Smooth muscle cell (in vitro differentiated cells): ENCODE measurements around the gene SELENOO. TPM values are rescaled to one million over a fixed set of nuclear protein-coding genes. Genes with fewer than 3 reads are reported as not detected.
A peak's percentile ranks its signal among the peaks of the same experiment; 100 is the strongest.

Source experiments
- DNase-seq: peaks from one replicate; lab custom pipeline; 2025; ENCODE audit not compliant: unreplicated experiment; lab: John Stamatoyannopoulos, UW
- H2AFZ ChIP-seq: fragments of 200-600 bp; sonication (generic); 2 replicates; pipeline ENCODE4 v1.6.0; 2016; ENCODE audit warnings: antibody characterized with exemption, low read depth, mild to moderate bottlenecking
- H3F3A ChIP-seq: fragments of 200-600 bp; sonication (generic); 2 replicates; pipeline ENCODE4 v1.6.0; 2017; ENCODE audit warnings: antibody characterized with exemption, low read depth
- H3K27ac ChIP-seq: fragments of 200-600 bp; sonication (generic); 2 replicates; pipeline ENCODE4 v1.5.1; 2016; ENCODE audit warnings: low read depth, mild to moderate bottlenecking
- H3K27me3 ChIP-seq: fragments of 200-600 bp; sonication (generic); 2 replicates; pipeline ENCODE4 v1.6.1; 2016; ENCODE audit warnings: low read depth, mild to moderate bottlenecking
- H3K36me3 ChIP-seq: fragments of 200-600 bp; sonication (generic); 2 replicates; pipeline ENCODE4 v1.5.1; 2016; ENCODE audit warnings: low read depth
- H3K4me1 ChIP-seq: fragments of 200-600 bp; sonication (generic); 2 replicates; pipeline ENCODE4 v1.5.1; 2016; ENCODE audit warnings: low read depth
- H3K4me2 ChIP-seq: fragments of 200-600 bp; sonication (generic); 2 replicates; pipeline ENCODE4 v1.6.0; 2016; ENCODE audit warnings: mild to moderate bottlenecking
- H3K4me3 ChIP-seq: fragments of 200-600 bp; sonication (generic); 2 replicates; pipeline ENCODE4 v1.5.1; 2016; ENCODE audit warnings: mild to moderate bottlenecking
- H3K79me2 ChIP-seq: fragments of 200-600 bp; sonication (generic); 2 replicates; pipeline ENCODE4 v1.6.0; 2016; ENCODE audit warnings: low read depth, mild to moderate bottlenecking
- H3K9ac ChIP-seq: fragments of 200-600 bp; sonication (generic); 2 replicates; pipeline ENCODE4 v1.6.0; 2016; ENCODE audit warnings: low read depth
- H3K9me3 ChIP-seq: fragments of 200-600 bp; sonication (generic); replicated peaks from 2 replicates; pipeline ENCODE4 v1.5.1; 2016; ENCODE audit warnings: low read depth
- H4K20me1 ChIP-seq: fragments of 200-600 bp; sonication (generic); 2 replicates; pipeline ENCODE4 v1.6.0; 2016; ENCODE audit warnings: low read depth
- WGBS: methylation state at CpG from one replicate; pipeline ENCODE4 v1.1.7; 2016; ENCODE audit warnings: low lambda C conversion rate; 5-methylcytosine and 5-hydroxymethylcytosine counted together
- polyA plus RNA-seq: library from polyadenylated mRNA; unstranded; fragments of >200 nt; fragmentation: Nextera tagmentation; extraction: Ambion mirVana; gene quantifications from 2 replicates; pipeline ENCODE4 v1.2.1, GENCODE V29; 2016
- total RNA-seq: library from RNA; depleted of rRNA; stranded (reverse); fragments of >200 nt; gene quantifications from 2 replicates; pipeline ENCODE4 v1.2.3, GENCODE V29; 2014
- TF ChIP-seq, protein P1 (sequence below): fragments of 200-600 bp; sonication (generic); IDR thresholded peaks from 2 replicates; pipeline ENCODE4 v1.5.1; 2017; ENCODE audit warnings: borderline replicate concordance, mild to moderate bottlenecking, antibody characterized with exemption; ENCODE audit not compliant: insufficient read depth, poor library complexity, severe bottlenecking

The SELENOO gene
- total and polyA plus RNA-seq, 2 experiments from 2014 or later = 9.0 to 21.3 TPM

DNA sequence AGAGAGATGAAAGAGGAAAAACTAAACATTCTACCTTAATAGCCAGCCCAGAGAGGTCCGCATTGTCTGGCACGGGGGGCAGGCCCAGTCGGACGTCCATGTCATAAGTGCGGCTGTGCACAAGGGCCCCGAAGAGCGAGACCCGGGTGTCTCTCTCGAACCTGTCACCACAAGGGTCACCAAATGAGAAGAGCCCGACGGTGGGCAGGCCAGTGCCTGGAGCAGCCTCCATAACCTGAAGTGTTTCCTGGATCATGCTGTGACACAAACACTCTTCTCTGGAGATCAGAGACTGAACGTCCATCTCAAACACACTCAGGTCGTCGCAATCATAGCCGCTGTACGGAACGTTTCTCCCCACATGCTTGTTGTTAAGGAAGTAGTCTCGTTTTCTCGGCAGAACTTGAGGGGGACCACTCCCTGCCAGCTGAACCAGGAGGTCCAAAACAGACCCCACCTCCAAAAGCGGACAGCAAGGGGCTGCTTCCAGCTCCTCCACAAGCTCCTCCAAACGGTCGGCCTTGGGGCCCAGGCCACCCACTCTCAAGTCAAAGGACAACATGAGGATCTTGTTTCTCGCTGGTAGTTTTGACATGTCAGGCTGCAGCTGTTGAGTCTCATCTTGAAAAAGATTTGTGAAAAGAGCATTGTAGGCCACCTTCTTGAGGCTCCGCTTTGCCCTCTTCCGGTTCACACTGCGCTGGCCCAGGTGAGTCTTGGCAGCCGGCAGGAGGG, 43.0 kb downstream of the SELENOO start:
- Histone ChIP-seq H3K4me3 (peak overlapping the region; percentile 90), H2AFZ (no peak overlapping the region), H3K27me3 (no peaks in the 10 kb centered on the region), H3K9ac (peak overlapping the region; percentile 96), H3K9me3 (no peaks in the 10 kb centered on the region), H3K27ac (peak overlapping the region; percentile 95), H3K79me2 (peaks cover 52% of the 10 kb centered on the region), H3K36me3 (no peaks in the 10 kb centered on the region), H4K20me1 (peaks cover 44% of the 10 kb centered on the region), H3K4me1 (peaks cover 12% of the 10 kb centered on the region), H3K4me2 (peak overlapping the region; percentile 92), H3F3A (no peaks in the 10 kb centered on the region)
- no peak for DNase-seq
- 54% methylated on average over 27 of the region's 27 CpGs for WGBS
- TF ChIP-seq, protein P1, sequence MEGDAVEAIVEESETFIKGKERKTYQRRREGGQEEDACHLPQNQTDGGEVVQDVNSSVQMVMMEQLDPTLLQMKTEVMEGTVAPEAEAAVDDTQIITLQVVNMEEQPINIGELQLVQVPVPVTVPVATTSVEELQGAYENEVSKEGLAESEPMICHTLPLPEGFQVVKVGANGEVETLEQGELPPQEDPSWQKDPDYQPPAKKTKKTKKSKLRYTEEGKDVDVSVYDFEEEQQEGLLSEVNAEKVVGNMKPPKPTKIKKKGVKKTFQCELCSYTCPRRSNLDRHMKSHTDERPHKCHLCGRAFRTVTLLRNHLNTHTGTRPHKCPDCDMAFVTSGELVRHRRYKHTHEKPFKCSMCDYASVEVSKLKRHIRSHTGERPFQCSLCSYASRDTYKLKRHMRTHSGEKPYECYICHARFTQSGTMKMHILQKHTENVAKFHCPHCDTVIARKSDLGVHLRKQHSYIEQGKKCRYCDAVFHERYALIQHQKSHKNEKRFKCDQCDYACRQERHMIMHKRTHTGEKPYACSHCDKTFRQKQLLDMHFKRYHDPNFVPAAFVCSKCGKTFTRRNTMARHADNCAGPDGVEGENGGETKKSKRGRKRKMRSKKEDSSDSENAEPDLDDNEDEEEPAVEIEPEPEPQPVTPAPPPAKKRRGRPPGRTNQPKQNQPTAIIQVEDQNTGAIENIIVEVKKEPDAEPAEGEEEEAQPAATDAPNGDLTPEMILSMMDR = no peak

DNA sequence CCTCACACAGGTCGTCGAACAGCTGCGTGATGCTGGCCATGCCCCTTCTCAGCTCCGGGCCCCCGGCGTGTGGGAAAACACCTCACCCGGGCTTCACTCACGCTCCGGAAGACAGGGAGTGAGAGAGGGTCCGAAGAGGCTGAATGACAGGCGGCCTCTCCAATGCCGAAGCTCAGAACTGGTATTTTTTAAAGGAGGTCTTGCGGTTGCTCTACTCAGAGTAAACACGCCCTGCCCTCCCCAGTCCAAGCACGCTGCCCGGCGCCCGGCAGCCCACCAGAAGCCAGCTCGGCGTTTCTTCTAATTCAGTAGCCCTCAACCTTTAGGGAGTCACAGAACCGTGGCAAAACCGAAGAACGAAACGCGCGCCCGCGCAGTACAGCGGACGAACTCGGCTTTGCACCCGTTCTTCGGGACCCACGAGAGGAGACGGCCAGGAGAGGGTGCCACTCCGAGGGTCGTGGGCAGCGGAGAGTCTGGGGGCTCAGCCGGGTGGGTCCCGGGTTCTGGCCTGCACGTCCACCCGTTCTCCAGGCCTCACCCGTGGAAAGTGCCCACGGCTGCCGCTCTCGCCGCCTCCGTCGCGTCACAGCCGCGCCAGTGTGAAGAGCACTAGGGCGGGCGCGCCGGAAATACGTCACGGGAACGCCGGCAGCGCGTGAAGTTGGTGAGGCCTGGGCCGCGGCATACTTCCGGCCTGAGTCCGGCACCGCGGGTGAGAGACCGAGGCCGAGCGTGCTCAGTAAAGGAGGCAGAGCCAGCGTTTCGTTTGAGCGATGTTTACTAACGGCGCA, 43.8 kb downstream of the SELENOO start, which contains the start of gene TUBGCP6:
TSS of gene TUBGCP6 (minus strand) at position 604 of the 794 bp plus-strand sequence. CDS start at position 40, 564 bp downstream.
- H3K36me3 ChIP-seq = no peaks in the 10 kb centered on the region
- H3K27ac ChIP-seq = peak within 1 kb of the TSS; percentile 95
- WGBS = 1% methylated on average over 76 of the region's 76 CpGs
- H3K27me3 ChIP-seq = no peaks in the 10 kb centered on the region
- H3K4me1 ChIP-seq = peaks cover 12% of the 10 kb centered on the region
- peaks cover 42% of the 10 kb centered on the region for H4K20me1 ChIP-seq
- H3K9ac ChIP-seq = peak within 1 kb of the TSS; percentile 96
- H3K4me2 ChIP-seq = peak within 1 kb of the TSS; percentile 92
- TF ChIP-seq, protein P1 = peak; percentile 9
- no peaks in the 10 kb centered on the region for H3F3A ChIP-seq
- H2AFZ ChIP-seq = peak within 1 kb of the TSS; percentile 79
- peaks cover 51% of the 10 kb centered on the region for H3K79me2 ChIP-seq
- H3K4me3 ChIP-seq = peak within 1 kb of the TSS; percentile 90
- peak; percentile 69 for DNase-seq
- H3K9me3 ChIP-seq = no peaks in the 10 kb centered on the region

DNA sequence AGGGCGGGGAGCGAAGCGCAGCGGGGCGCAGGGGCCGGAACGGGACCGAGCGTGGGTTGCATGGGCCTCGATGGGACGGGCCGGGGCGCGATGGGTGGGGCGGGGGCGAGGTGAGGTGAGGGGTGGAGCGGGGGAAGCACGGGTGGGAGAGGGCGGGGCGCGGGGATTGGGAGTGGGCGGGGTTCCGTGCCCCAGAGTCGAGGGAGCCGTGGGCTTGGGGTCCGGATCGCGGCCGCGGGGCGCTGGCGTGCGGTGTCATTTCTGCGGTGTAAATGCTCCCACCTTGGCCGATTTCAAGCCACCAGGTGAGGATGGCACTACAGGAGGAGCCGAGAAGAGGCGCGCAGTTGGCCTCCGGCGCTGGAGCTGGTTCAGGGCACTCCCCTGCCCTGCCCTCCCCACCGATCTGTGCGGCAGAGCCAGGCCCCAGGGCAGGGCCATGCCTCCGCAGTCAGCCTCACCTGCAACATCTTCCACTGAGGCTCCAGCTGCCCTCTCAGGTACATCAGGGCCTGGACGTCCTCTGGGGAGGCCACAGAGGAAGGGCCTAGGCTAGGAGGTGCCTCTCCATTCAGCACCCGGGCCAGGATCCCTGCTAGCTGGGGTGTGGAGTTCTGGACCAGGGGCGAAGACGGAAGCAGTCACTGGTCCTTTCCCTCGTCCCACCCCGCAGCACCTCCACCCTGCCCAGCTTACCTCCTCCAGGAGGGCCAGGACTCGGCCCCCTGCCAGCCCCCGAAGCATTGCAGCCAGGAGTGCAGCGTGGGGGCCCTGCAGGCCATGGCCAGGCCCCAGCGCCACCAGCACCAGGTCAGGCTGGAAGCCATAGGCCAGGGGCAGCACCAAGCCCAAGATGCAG, 44.6 kb downstream of the SELENOO start:
- Histone ChIP-seq H3K4me2 (peak overlapping the region; percentile 92), H3K9ac (peak overlapping the region; percentile 96), H3K4me1 (peaks cover 18% of the 10 kb centered on the region), H3K27me3 (no peaks in the 10 kb centered on the region), H2AFZ (no peak overlapping the region), H3K79me2 (peaks cover 43% of the 10 kb centered on the region), H4K20me1 (peaks cover 40% of the 10 kb centered on the region), H3K4me3 (peak overlapping the region; percentile 90), H3K27ac (peak overlapping the region; percentile 95), H3K36me3 (no peaks in the 10 kb centered on the region), H3F3A (peaks cover 5% of the 10 kb centered on the region), H3K9me3 (no peaks in the 10 kb centered on the region)
- DNase-seq = no peak
- whole genome bisulfite sequencing = 41% methylated on average over 18 of the region's 53 CpGs
- TF ChIP-seq, protein P1 = no peak
